COLO668 (cell line): ENCODE measurements around the gene TAF1C.
A peak's percentile ranks its signal among the peaks of the same experiment; 100 is the strongest.

Source experiments
- DNase-seq: peaks from one replicate; lab custom pipeline; 2025; ENCODE audit not compliant: unreplicated experiment; lab: John Stamatoyannopoulos, UW

The TAF1C gene

DNA sequence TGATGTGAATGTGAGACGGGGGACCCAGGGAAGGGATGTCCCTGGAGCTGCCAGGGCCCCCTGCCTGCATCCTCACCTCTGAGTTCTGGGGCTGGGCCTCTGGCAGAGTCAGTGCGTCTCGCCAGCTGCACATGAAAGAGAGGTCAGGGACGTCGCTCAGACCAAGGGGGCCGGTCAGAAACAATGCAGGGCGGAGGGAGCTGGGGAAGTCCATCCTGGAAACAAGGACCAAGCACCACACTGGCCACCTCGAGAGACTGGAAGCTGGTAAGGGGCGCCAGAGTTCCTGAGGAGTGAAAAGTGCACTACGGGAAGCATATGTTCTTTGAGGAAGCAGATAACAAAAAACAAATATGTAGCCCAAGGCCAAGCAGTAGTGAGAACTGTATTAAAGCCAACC is 2.1 kb downstream of the TAF1C start:
- no peak for DNase-seq

GRCh38 chr16:84183911-84184591 is 2.8 kb downstream of the TAF1C start:
- no peak for DNase-seq

GRCh38 chr16:84183572-84183875 is 3.3 kb downstream of the TAF1C start:
- no peak for DNase-seq

- no peak for DNase-seq
Observed at GRCh38 chr16:84182680-84183571, 3.9 kb downstream of the TAF1C start.

DNA sequence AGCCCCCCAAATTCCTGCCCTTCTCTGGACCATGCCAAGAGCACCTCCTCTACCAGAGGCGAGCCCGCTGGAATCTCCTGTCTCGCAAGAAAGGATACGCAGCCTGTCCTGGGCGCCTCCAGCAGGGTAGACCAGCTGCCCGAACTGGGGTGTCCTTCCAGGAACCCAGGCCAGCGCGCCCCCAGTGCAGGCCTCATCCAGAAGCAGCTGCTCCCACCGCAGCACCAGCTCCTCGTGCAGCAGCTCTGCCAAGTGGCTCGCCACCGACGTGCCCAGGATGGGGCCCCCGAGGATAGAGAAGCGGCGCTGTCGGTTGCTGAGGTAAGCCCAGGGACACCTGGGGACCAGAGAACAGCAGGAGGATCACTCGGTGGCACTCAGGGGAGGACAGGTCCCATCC is 4.8 kb downstream of the TAF1C start:
- DNase-seq: no peak

DNA sequence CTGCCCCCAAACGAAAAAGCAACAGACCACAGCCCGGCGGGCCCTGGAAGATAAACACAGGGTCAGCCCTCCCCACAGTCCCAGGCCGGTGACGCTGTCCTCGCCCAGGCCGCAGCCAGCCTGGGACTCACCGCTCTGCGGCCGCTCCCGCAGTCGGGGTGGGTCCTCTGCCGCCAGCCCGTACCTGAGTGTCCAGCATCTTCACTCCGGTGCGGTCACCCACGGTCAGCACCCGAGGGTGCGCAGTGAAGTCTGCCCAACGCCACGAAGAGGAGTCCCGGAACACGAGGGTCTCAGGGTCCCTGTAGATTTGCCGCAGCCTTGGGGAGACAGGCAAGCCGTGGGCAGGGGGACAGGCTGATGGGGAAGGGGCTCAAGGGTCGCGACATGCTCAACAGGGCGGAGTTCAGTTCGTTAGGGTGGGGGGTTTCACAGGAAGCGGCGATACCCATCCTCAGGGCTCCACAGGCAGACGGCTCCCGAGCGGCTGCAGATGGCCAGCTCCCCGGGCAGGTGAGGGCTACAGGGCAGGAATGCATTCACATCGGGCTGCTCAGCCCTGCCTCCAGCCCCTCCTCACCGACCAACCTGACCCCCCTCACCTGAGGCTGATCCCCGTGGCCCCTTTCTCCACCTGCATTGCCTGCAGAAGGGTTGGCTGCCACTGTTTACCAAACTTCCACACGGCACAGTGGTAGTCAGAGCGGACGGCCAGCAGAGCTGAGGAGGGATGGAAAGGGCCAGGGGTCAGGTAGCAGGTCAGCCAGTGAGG is 5.5 kb downstream of the TAF1C start:
- no peak for DNase-seq

DNA sequence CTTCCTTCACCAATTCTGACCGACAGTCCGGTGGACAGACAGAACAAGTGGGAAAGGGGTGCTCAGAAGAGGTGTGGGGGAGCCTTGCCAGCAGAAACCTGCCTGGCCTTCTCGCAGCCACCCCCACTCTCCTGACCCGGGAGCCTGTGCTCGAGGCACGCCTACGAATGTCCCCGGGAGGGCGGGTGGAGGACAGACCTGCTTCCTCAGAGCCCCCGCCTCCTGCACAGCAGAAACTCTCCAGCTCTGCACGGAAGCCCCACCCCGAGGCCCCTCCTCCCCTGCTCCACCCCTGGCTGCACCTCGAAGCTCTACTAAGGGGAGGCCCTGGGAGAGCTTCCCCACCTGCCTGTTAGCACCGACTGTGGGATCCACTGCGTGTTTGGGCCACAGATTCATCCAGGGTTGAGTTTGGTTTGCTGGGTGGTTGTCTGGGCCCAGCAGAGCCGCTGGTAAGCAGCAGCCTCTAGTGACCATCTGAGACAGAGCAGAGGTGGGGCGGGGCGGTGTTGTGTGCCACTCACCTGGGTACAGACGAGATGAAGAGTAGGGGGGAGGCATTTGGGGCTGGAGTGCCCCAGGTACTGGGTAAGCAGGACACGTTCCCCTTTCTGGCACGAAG is 6.2 kb downstream of the TAF1C start:
- no peak for DNase-seq

DNA sequence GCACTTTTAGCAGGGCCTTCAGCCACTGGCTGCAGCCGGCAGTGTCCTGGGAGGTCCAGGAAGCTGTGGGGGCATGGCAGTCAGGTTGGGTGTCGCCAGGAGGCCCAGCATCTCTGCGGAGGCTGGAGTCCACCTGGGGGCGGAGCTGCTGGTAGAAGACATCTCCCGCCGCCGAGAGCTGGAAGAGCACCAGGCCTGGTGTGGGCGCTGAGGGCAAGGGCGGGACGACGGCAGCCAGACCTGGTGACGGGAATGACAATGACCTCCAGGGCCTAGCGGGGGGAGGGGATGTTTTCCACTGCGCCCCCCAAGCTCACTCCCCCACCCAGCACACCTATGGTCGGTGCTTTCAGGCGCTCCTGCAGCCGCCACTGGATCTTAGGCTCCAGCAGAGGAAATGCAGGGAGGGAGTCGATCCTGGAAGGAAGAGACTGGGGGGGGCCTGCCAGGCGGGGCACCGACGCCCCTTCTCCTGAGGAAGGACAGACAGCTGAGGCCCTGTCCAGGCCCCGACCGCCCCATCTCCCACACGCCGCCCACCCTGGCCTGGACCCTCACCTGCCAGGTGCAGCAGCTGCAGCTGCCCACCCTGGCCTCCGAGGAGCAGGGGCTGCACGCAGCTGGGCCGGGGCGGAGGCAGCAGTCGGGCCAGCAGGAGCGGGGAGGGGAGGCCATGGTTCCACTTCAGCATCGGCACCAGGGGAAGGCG is 7.1 kb downstream of the TAF1C start:
- DNase-seq: no peak

GRCh38 chr16:84178892-84179611 is 7.8 kb downstream of the TAF1C start:
- no peak for DNase-seq

GRCh38 chr16:84178146-84178765 is 8.6 kb downstream of the TAF1C start:
- no peak for DNase-seq

GRCh38 chr16:84177741-84178073 is 9.2 kb downstream of the TAF1C start:
- no peak for DNase-seq

GRCh38 chr16:84176192-84177053 is 10.4 kb downstream of the TAF1C start:
- no peak for DNase-seq

DNA sequence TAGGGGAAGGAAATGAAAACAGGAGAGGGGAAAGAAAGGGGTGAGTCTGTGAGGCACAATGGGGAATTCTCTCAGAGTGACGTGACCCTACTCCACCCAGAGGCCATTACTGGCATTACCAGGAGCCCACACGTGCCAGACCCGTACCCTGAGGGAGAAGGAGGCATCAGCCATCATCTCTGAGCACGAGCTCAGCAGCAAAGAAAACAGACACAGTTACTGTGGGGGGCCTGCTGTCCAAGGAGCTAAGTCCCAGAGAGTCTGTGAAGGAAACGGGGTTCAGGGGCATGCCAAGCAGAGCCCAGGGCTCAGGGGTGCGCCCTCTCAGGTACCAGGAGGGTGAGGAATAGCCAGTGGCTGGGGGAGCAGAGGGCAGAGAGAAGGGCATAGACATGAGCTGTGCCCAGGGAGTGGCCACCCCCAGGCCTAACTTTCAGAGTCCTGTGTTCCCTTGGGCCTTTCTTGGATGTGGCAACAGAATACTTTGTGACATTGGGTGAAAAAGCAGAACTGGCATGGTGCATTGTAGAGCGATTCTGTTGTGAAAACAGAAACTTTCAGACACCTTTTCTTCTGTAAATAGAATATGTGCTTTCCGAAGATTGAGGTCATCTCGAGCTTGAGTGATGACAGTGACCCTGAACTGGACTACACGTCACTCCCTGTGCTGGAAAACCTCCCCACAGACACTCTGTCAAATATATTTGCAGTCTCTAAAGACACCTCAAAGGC is 11.3 kb downstream of the TAF1C start:
- peak; percentile 58 for DNase-seq

GRCh38 chr16:84174396-84174795 is 12.5 kb downstream of the TAF1C start:
- DNase-seq: no peak

DNA sequence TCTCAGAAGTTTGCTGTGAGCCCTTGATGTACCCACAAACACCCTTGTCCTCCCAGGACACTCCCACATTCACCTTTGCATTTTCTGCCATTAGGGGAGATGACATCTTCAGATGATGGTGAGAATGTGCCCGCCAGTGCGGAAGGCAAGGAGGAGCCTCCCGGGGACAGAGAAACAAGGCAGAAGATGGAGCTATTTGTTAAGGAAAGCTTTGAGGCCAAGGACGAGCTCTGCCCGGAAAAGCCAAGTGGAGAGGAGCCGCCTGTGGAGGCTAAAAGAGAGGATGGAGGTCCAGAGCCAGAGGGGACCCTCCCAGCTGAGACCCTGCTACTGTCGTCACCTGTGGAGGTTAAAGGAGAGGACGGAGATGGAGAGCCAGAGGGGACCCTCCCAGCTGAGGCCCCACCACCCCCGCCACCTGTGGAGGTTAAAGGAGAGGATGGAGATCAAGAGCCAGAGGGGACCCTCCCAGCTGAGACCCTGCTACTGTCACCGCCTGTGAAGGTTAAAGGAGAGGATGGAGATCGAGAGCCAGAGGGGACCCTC is 17.0 kb downstream of the TAF1C start:
- DNase-seq: no peak

DNA sequence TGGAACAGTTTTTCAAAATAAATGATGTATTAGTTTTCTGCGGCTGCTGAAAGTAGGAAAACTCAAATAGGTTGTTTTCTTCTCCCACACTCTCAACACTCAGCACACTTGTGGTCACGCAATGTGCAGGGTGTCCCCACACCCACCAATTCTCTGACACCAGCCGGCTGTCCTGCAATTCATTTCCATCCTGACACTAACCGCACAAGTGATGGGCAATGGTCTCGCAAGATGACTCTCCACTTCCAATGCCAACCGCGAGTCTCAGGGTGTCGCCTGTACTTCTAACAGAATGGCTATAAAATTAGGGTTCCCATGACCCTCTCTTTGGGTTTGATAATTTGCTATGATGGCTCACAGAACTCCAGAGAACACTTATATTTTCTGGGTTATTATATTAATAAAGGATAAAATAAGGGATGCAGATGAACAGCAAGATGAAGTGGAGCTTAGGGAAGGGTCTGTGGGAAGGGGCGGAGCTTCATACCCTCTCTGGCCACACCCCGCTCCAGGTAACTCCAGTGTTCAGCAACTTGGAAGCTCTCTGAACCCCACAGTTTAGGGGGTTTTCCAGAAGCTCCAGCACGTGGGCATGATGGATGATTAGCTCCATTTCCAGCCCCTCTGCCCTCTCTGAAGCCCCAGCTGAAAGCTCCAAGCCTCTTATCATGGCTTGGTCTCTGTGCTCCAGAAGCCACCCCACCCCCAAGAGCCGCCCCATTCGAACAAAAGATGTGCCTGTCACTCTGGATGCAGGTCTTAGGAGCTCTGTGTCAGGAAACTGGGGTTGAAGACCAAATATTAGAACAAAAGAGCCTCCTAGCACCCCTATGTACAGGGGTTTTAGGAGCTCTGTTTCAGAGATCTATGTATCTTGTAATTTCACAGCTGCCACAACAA is 19.8 kb downstream of the TAF1C start:
- DNase-seq: no peak

DNA sequence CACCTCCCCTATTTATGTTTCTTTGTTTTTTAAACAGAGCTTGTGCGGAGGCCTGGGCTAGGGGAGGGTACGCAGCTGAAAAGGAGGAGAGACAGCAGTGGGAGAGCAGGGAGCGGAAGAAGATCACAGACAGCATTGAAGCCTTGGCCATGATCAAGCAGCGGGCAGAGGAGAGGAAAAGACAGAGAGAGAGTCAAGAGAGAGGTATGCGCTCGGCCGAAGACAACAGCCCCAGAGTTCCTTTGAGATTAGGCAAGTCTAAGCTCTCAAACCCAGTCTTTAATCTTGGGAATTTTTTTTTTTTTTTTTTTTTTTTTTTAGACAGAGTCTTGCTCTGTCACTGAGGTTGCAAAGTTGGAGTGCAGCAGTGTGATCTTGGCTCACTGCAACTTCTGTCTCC is 21.1 kb downstream of the TAF1C start:
- no peak for DNase-seq
